Nephron progenitor cell (in vitro differentiated cells): ENCODE results near the gene WNT11.
A peak's percentile ranks its signal among the peaks of the same experiment; 100 is the strongest.

Experiments
- DNase-seq: peaks from one replicate; pipeline ENCODE4 v3.0.0; 2021
- H3K27ac Mint-ChIP-seq: 2 replicates; pipeline ENCODE4 v1.8.0; 2021; ENCODE audit warnings: mild to moderate bottlenecking, moderate library complexity, mixed read lengths
- H3K27me3 Mint-ChIP-seq: 2 replicates; pipeline ENCODE4 v1.8.0; 2021; ENCODE audit warnings: mild to moderate bottlenecking, low read depth, mixed read lengths; ENCODE audit not compliant: poor library complexity
- H3K36me3 Mint-ChIP-seq: 2 replicates; pipeline ENCODE4 v1.8.0; 2021; ENCODE audit warnings: low read depth, mixed read lengths
- H3K4me1 Mint-ChIP-seq: 2 replicates; pipeline ENCODE4 v1.8.0; 2021; ENCODE audit warnings: mixed read lengths
- H3K4me3 Mint-ChIP-seq: 2 replicates; pipeline ENCODE4 v1.8.0; 2021; ENCODE audit warnings: mild to moderate bottlenecking, moderate library complexity, mixed read lengths
- H3K9me3 Mint-ChIP-seq: 2 replicates; pipeline ENCODE4 v1.8.0; 2021; ENCODE audit warnings: mild to moderate bottlenecking, moderate library complexity, mixed read lengths
- CTCF ChIP-seq: fragments of 200-600 bp; sonication (generic); IDR thresholded peaks from 2 replicates; pipeline ENCODE4 v1.5.0; 2021; ENCODE audit warnings: antibody characterized with exemption

WNT11 gene

GRCh38 chr11:76140912-76141574 is 65.3 kb downstream of the WNT11 start:
- no peak for TF ChIP-seq CTCF
- H3K36me3 Mint-ChIP-seq = peaks cover 33% of the 10 kb centered on the region
- no peak for DNase-seq
- no peaks in the 10 kb centered on the region for H3K9me3 Mint-ChIP-seq
- no peaks in the 10 kb centered on the region for H3K27me3 Mint-ChIP-seq
- H3K27ac Mint-ChIP-seq = peak overlapping the region; percentile 66
- H3K4me3 Mint-ChIP-seq = no peak overlapping the region
- peaks cover 9% of the 10 kb centered on the region for H3K4me1 Mint-ChIP-seq

- Mint-ChIP-seq H3K27ac (no peak overlapping the region), H3K9me3 (no peaks in the 10 kb centered on the region), H3K27me3 (no peaks in the 10 kb centered on the region), H3K36me3 (peaks cover 44% of the 10 kb centered on the region), H3K4me1 (peaks cover 9% of the 10 kb centered on the region), H3K4me3 (no peak overlapping the region)
- no peak for DNase-seq
- no peak for TF ChIP-seq CTCF
Observed at GRCh38 chr11:76139314-76139713, 67.0 kb downstream of the WNT11 start.
